Fibroblast of lung (primary cell): ENCODE measurements around the gene ADGRV1. TPM values are rescaled to one million over a fixed set of nuclear protein-coding genes. Genes with fewer than 3 reads are reported as not detected.

Source experiments
- DNase-seq, 2 donors: peaks; one replicate each; pipeline versions ENCODE4 v3.0.0 to v3.0.0-alpha.2; 2010; ENCODE audit warnings: low read depth in 2 of 2
- H2AFZ ChIP-seq: 2 replicates; pipeline ENCODE4 v1.5.1; 2012; ENCODE audit warnings: low read length, control low read depth, inconsistent platforms
- H3K27ac ChIP-seq: 2 replicates; pipeline ENCODE4 v1.5.1; 2011; ENCODE audit warnings: low read length, control low read depth; ENCODE audit not compliant: insufficient read depth
- H3K27me3 ChIP-seq: 2 replicates; pipeline ENCODE4 v1.5.1; 2011; ENCODE audit warnings: mild to moderate bottlenecking, low read length; ENCODE audit not compliant: control insufficient read depth, insufficient read depth
- H3K36me3 ChIP-seq: 2 replicates; pipeline ENCODE4 v1.5.1; 2011; ENCODE audit warnings: low read length; ENCODE audit not compliant: control insufficient read depth, insufficient read depth
- H3K4me1 ChIP-seq: 2 replicates; pipeline ENCODE4 v1.5.1; 2011; ENCODE audit warnings: low read length; ENCODE audit not compliant: control insufficient read depth, insufficient read depth; ENCODE audit errors: extremely low read depth
- H3K4me2 ChIP-seq: 2 replicates; pipeline ENCODE4 v1.5.1; 2011; ENCODE audit warnings: low read length, control low read depth; ENCODE audit not compliant: insufficient read depth; ENCODE audit errors: extremely low read depth
- H3K4me3 ChIP-seq, 4 experiments: fragments of 200-600 bp in 1 of 4; sonication (generic) in 1 of 4; replicated peaks in 1 of 4; 2 replicates each; pipeline ENCODE4 v1.5.1; 2011 to 2016; ENCODE audit warnings: low read length in 4 of 4, low read depth in 3 of 4, mild to moderate bottlenecking in 3 of 4, control low read depth in 2 of 4, inconsistent platforms in 1 of 4, mixed read lengths in 1 of 4; ENCODE audit not compliant: insufficient read depth in 1 of 4; ENCODE audit errors: control extremely low read depth in 1 of 4
- H3K79me2 ChIP-seq: 2 replicates; pipeline ENCODE4 v1.5.1; 2012; ENCODE audit warnings: mild to moderate bottlenecking, low read length, inconsistent platforms; ENCODE audit not compliant: control insufficient read depth, insufficient read depth
- H3K9ac ChIP-seq: 2 replicates; pipeline ENCODE4 v1.5.1; 2011; ENCODE audit warnings: mild to moderate bottlenecking, low read length, control low read depth; ENCODE audit not compliant: insufficient read depth
- H3K9me3 ChIP-seq: 2 replicates; pipeline ENCODE4 v1.5.1; 2012; ENCODE audit warnings: low read depth, low read length; ENCODE audit not compliant: control insufficient read depth, insufficient read depth
- H4K20me1 ChIP-seq: 2 replicates; pipeline ENCODE4 v1.5.1; 2011; ENCODE audit warnings: low read length; ENCODE audit not compliant: control insufficient read depth, insufficient read depth; ENCODE audit errors: extremely low read depth
- EZH2 ChIP-seq: IDR thresholded peaks from 2 replicates; pipeline ENCODE4 v1.5.1; 2012; ENCODE audit warnings: low read length, control low read depth, mild to moderate bottlenecking; ENCODE audit errors: missing control alignments
- polyA plus RNA-seq, 2 donors: library from polyadenylated mRNA; depleted of rRNA in 1 of 2; stranded (reverse) in 1 of 2; unstranded in 1 of 2; fragments of >200 nt; gene quantifications; 2 replicates each; pipeline ENCODE4 v1.2.1, GENCODE V29; 2011 to 2012; ENCODE audit warnings: missing spikeins in 1 of 2
- total RNA-seq: library from RNA; depleted of rRNA; stranded (reverse); fragments of >200 nt; gene quantifications from 2 replicates; pipeline ENCODE4 v1.2.1, GENCODE V29; 2014
- TF ChIP-seq, protein P1 (sequence below), 2 donors: IDR thresholded peaks in 1 of 2; conservative IDR thresholded peaks in 1 of 2; 1 replicate in 1 of 2; 2 replicates in 1 of 2; pipeline ENCODE4 v1.5.1; 2011 to 2012; ENCODE audit warnings: low read length in 2 of 2, control low read depth in 1 of 2, inconsistent platforms in 1 of 2, low read depth in 1 of 2, mild to moderate bottlenecking in 1 of 2

The ADGRV1 gene
- total and polyA plus RNA-seq, 2 donors (not counting 1 experiment from before 2014, with no cell fraction given): 0.15 to 0.17 TPM

DNA sequence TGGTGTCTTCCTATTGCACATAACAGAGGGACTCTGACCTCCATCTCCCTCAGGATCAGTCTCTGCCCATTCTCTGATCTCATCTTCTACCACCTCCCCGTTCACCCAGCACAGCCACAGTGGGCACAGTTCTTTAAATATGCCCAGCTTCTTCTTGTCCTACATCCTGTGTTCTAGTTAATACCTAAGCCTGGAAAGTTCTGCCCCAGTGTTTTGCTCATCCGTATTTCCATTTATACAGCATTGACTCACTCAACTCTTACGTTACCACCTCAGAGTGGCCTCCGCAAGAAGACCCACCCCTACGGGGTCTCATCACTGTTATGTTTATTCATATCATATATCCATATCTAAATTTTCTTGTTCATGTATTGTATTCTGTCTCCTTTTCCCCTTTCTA is 315.5 kb downstream of the ADGRV1 start:
- Histone ChIP-seq H2AFZ (no peak overlapping the region), H3K79me2 (no peaks in the 10 kb centered on the region), H3K27me3 (no peaks in the 10 kb centered on the region), H3K36me3 (no peaks in the 10 kb centered on the region), H3K4me2 (no peak overlapping the region), H3K27ac (no peak overlapping the region), H3K9me3 (no peaks in the 10 kb centered on the region), H3K4me3 (no peak overlapping the region), H4K20me1 (no peaks in the 10 kb centered on the region), H3K9ac (no peak overlapping the region), H3K4me1 (peaks cover 2% of the 10 kb centered on the region)
- DNase-seq: no peak
- TF ChIP-seq, protein P1, sequence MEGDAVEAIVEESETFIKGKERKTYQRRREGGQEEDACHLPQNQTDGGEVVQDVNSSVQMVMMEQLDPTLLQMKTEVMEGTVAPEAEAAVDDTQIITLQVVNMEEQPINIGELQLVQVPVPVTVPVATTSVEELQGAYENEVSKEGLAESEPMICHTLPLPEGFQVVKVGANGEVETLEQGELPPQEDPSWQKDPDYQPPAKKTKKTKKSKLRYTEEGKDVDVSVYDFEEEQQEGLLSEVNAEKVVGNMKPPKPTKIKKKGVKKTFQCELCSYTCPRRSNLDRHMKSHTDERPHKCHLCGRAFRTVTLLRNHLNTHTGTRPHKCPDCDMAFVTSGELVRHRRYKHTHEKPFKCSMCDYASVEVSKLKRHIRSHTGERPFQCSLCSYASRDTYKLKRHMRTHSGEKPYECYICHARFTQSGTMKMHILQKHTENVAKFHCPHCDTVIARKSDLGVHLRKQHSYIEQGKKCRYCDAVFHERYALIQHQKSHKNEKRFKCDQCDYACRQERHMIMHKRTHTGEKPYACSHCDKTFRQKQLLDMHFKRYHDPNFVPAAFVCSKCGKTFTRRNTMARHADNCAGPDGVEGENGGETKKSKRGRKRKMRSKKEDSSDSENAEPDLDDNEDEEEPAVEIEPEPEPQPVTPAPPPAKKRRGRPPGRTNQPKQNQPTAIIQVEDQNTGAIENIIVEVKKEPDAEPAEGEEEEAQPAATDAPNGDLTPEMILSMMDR (conservative IDR thresholded peaks at IDR 0.05 in 1 of 2, IDR thresholded peaks at IDR 0.05 in 1 of 2; ENCODE audit: low read depth in 1 of 2, low read length in 2 of 2): no peak
- TF ChIP-seq EZH2: no peak

DNA sequence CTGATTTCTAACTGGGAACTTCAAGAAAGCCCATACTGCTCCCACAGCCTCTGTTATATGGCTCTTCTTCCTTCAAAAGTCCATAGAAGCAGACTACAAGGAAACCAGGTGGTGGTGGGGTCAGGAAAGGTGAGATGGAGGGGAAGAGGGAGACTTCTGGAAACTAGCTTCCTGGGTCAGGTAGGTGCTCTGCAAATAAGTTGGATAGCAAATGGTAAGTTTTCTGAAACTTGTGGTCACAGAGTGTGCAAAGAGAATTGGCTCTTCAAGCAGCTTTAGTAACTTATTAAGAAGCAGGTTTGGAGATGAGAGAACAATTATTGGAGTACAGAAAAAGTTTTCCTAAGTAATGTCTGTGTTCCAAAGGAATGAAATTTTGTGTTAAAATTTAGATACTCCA is 316.9 kb downstream of the ADGRV1 start:
- no peak overlapping the region for H3K9ac ChIP-seq
- H3K4me1 ChIP-seq: peaks cover 2% of the 10 kb centered on the region
- H3K9me3 ChIP-seq: no peaks in the 10 kb centered on the region
- no peaks in the 10 kb centered on the region for H3K27me3 ChIP-seq
- H2AFZ ChIP-seq: no peak overlapping the region
- H3K4me3 ChIP-seq: no peak overlapping the region
- H3K36me3 ChIP-seq: no peaks in the 10 kb centered on the region
- H3K4me2 ChIP-seq: no peak overlapping the region
- no peak for TF ChIP-seq EZH2
- TF ChIP-seq, protein P1 (conservative IDR thresholded peaks at IDR 0.05 in 1 of 2, IDR thresholded peaks at IDR 0.05 in 1 of 2; ENCODE audit: low read depth in 1 of 2, low read length in 2 of 2): no peak
- H3K79me2 ChIP-seq: no peaks in the 10 kb centered on the region
- DNase-seq: no peak
- no peak overlapping the region for H3K27ac ChIP-seq
- H4K20me1 ChIP-seq: no peaks in the 10 kb centered on the region

- no peaks in the 10 kb centered on the region for H3K27me3 ChIP-seq
- H3K9me3 ChIP-seq: no peaks in the 10 kb centered on the region
- no peaks in the 10 kb centered on the region for H3K79me2 ChIP-seq
- no peak overlapping the region for H3K4me3 ChIP-seq
- H3K4me1 ChIP-seq: peaks cover 2% of the 10 kb centered on the region
- no peak for DNase-seq
- no peak overlapping the region for H3K4me2 ChIP-seq
- no peak overlapping the region for H2AFZ ChIP-seq
- H4K20me1 ChIP-seq: no peaks in the 10 kb centered on the region
- TF ChIP-seq, protein P1 (conservative IDR thresholded peaks at IDR 0.05 in 1 of 2, IDR thresholded peaks at IDR 0.05 in 1 of 2; ENCODE audit: low read depth in 1 of 2, low read length in 2 of 2): no peak
- H3K27ac ChIP-seq: no peak overlapping the region
- no peak overlapping the region for H3K9ac ChIP-seq
- no peaks in the 10 kb centered on the region for H3K36me3 ChIP-seq
Measured at GRCh38 chr5:90876366-90876765, 317.8 kb downstream of the ADGRV1 start.
